ENCODE data around the gene TRIM28. TPM values are rescaled to one million over a fixed set of nuclear protein-coding genes. Genes with fewer than 3 reads are reported as not detected.

The TRIM28 gene
- total and polyA plus RNA-seq, 9 of the 15 experiments (the other 6 are each of a cell fraction or from before 2014, with no cell fraction given): 12.1 to 797 (median 490) TPM

DNA sequence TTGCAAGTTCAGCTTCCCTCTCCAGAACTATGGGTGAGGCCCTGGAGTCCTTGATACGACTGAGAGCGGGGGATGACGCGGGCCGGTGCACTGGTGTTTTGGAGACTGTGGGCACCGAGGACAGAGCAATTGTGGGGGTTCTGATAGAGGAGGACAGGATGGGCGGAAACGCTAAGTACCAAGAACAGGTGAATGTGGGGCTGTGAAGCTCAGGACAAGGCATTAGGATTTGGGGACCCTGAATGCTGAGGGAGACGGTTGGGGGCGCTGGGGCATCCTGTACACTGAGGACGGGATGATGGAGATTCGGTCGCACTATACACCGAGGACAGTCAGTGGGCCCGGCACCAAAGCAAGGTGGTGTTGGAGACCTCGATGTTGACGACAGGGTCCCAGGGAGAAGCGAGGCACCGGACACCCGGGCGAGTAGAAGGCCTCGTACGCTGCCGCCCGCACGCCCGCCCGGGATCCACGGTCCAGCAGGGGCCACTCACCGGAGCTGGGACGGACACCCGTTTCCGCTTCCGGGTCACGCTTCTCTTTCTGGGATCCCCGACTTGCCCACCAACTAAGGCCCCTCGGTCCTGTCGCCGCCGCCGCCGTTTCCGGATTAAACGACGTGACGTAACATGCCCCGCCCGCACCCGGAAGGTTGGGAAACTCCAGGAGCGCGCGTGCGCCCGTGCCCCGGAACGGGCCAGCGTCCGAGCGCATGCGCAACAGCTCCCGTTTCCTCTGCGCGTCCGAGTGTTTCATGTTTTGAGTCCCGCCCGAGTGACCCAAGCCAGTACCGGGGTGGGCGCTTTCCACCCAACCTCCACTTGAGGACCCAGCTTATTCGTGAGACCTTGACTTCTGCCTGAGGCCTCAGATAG lies 10.9 kb downstream of the TRIM28 start, which contains the start of gene CHMP2A (continued):
- TF ChIP-seq TAL1 (IDR thresholded peaks at IDR 0.05) (no peak), SMARCB1 (IDR thresholded peaks at IDR 0.05; ENCODE audit: insufficient read length, low read depth) (no peak), DMBX1 (CRISPR knock-in tag; IDR thresholded peaks at IDR 0.05; ENCODE audit: borderline replicate concordance) (no peak), MCM7 (IDR thresholded peaks at IDR 0.05) (no peak), POU5F1 (IDR thresholded peaks at IDR 0.05; ENCODE audit: borderline replicate concordance, low read depth, low read length, partially characterized antibody) (peak; percentile 82), CBFA2T2 (conservative IDR thresholded peaks at IDR 0.05) (no peak), ZNF174 (CRISPR knock-in tag; IDR thresholded peaks at IDR 0.05) (no peak), EWSR1 (IDR thresholded peaks at IDR 0.05; ENCODE audit: borderline replicate concordance, low read depth, partially characterized antibody) (no peak), CBX2 (IDR thresholded peaks at IDR 0.05; ENCODE audit: insufficient read depth, low read length, poor library complexity, severe bottlenecking) (no peak), ZNF217 (CRISPR knock-in tag; IDR thresholded peaks at IDR 0.05) (no peak), CREM (IDR thresholded peaks at IDR 0.05; ENCODE audit: low read depth) (peak; percentile 96), ZNF778 (CRISPR knock-in tag; IDR thresholded peaks at IDR 0.05) (no peak), ZNF212 (CRISPR knock-in tag; IDR thresholded peaks at IDR 0.05) (0 out of 2 replicates have a peak, but pooled peaks have one; percentile 24), CTCF (IDR thresholded peaks at IDR 0.05 in 2 of 3, conservative IDR thresholded peaks at IDR 0.05 in 1 of 3; ENCODE audit: insufficient read depth in 2 of 3, low read depth in 1 of 3, low read length in 3 of 3) (0 out of 6 replicates have a peak, but pooled peaks of 1 of the 3 experiments have one; percentile 3), ZNF408 (CRISPR knock-in tag; IDR thresholded peaks at IDR 0.05; ENCODE audit: low read depth) (no peak), ZNF3 (CRISPR knock-in tag; IDR thresholded peaks at IDR 0.05) (no peak), ZNF316 (IDR thresholded peaks at IDR 0.05) (no peak)
- TF ChIP-seq, protein P1, sequence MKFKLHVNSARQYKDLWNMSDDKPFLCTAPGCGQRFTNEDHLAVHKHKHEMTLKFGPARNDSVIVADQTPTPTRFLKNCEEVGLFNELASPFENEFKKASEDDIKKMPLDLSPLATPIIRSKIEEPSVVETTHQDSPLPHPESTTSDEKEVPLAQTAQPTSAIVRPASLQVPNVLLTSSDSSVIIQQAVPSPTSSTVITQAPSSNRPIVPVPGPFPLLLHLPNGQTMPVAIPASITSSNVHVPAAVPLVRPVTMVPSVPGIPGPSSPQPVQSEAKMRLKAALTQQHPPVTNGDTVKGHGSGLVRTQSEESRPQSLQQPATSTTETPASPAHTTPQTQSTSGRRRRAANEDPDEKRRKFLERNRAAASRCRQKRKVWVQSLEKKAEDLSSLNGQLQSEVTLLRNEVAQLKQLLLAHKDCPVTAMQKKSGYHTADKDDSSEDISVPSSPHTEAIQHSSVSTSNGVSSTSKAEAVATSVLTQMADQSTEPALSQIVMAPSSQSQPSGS (CRISPR knock-in tag; IDR thresholded peaks at IDR 0.05): no peak
- TF ChIP-seq, protein P2, sequence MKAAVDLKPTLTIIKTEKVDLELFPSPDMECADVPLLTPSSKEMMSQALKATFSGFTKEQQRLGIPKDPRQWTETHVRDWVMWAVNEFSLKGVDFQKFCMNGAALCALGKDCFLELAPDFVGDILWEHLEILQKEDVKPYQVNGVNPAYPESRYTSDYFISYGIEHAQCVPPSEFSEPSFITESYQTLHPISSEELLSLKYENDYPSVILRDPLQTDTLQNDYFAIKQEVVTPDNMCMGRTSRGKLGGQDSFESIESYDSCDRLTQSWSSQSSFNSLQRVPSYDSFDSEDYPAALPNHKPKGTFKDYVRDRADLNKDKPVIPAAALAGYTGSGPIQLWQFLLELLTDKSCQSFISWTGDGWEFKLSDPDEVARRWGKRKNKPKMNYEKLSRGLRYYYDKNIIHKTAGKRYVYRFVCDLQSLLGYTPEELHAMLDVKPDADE (conservative IDR thresholded peaks at IDR 0.05; ENCODE audit: control insufficient read depth, low read depth, low read length): peak; percentile 89
- TF ChIP-seq, protein P3, sequence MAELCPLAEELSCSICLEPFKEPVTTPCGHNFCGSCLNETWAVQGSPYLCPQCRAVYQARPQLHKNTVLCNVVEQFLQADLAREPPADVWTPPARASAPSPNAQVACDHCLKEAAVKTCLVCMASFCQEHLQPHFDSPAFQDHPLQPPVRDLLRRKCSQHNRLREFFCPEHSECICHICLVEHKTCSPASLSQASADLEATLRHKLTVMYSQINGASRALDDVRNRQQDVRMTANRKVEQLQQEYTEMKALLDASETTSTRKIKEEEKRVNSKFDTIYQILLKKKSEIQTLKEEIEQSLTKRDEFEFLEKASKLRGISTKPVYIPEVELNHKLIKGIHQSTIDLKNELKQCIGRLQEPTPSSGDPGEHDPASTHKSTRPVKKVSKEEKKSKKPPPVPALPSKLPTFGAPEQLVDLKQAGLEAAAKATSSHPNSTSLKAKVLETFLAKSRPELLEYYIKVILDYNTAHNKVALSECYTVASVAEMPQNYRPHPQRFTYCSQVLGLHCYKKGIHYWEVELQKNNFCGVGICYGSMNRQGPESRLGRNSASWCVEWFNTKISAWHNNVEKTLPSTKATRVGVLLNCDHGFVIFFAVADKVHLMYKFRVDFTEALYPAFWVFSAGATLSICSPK (IDR thresholded peaks at IDR 0.05; ENCODE audit: borderline replicate concordance): no peak

Measured in K562 (cell line).